ENCODE data around the gene ARHGEF17. TPM values are rescaled to one million over a fixed set of nuclear protein-coding genes. Genes with fewer than 3 reads are reported as not detected.

The ARHGEF17 gene
- total RNA-seq, 4 donors from 2014 or later, result 3.2 to 33.8 (median 17.4) TPM

DNA sequence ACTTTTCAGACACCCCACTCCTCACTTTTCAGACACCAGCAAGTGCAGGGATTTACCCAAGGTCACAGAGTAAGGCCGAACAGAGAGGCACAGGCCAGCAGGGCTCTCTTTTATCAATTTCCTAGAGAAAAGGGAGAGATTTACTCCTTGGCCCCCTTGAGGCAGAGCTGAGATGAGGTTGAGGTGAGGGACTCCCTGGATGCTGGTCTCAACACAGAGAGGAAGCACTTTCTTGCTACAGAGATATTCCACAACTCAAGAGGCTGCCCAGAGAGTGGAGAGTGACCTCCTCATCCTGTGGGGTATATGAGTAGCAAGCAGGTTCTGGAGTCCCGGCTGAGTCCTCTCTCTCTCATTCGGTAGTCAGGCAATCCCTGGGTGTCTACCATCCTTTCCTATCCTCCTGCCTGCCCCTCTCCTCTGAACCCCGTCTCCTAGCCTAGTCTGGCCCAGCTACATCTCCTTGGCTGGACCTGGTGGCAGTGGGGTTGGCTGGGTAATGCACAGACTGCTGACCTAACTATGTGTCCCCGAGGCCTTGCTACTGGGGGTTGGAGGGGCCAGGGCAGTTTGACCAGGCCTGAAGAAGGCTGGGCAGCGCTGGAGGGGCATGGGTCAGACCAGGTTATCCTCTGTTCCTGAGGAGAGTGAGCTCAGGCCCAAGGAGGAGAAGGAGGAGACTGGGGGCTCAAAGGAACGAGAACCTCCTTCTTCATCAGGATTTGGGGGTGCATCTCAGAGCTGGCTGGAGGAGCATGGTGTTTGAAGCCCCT is 1.8 kb upstream of the ARHGEF17 start:
- Histone ChIP-seq H3K27me3 (peaks cover 0 to 7% of the 10 kb centered on the region in 2 donors), H3K27ac (peak overlapping the region in 1 of 4 donors; percentile 94), H3K9me3 (no peaks in the 10 kb centered on the region), H3K4me3 (no peak overlapping the region), H3K4me1 (peaks cover 0 to 35% (median 9%) of the 10 kb centered on the region in 4 donors), H3K36me3 (no peaks in the 10 kb centered on the region)
- TF ChIP-seq CTCF (IDR thresholded peaks at IDR 0.05), result no peak
- DNase-seq, result no peak

DNA sequence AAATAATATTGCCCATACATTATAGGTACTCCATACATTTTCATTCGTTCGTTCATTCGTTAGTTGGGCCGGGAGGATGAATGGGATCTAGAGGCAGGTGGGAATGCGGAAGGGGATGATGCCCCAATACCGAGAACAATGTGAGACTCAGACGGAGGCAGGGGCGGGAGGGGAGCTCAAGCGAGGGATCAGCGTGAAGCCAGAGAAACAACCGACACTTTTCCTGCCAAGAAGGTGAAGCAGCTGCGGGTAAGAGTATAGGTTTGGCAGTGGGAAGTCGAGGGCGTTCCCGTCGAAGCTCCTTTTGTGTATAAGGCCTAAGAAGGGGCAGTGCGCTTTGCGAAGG is 1.1 kb upstream of the ARHGEF17 start:
- Histone ChIP-seq H3K4me3 (peak overlapping the region; percentile 47 to 69 (median 64)), H3K27me3 (peaks cover 0 to 7% of the 10 kb centered on the region in 2 donors), H3K27ac (peak overlapping the region in 3 of 4 donors; percentile 77 to 94 (median 88)), H3K9me3 (no peaks in the 10 kb centered on the region), H3K4me1 (peaks cover 0 to 39% (median 9%) of the 10 kb centered on the region in 4 donors), H3K36me3 (no peaks in the 10 kb centered on the region)
- no peak for DNase-seq
- TF ChIP-seq CTCF (IDR thresholded peaks at IDR 0.05) (no peak), POLR2A (IDR thresholded peaks at IDR 0.05) (no peak)

DNA sequence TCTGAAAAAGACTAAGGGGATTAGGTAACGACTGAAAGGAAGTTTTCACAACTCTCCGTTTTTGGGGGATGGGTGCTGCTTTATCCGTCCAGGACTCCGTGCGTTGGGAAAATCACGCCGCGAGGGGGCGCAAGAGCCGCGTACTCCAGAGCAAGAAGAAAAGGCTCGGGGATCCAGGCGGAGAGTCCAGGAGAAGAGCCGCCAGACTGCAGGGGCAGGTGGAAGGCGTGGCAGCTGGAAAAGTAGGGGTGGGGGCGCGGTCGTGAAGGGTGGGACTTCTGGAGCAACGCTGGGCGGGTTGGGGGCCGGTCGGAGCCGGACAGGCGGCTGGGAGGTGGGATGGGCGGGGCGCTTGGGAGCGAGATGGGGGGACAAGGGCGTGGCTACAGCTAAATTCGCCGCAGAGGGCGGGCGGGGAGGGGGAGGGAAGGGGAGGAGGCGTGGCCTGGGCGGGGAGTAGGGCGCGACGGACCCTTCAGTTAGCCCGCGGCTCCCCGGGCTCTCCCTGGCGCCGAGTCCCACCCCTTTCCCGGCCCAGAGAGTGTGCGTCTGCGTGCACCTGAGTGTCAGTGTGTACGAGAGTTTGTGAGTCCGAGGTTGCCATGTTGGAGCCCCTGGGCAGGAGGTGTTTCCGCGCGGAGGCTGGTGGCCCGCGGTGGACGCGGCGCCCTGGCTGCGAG is 613 bp upstream of the ARHGEF17 start:
- H3K27me3 ChIP-seq, result peaks cover 0 to 7% of the 10 kb centered on the region in 2 donors
- H3K27ac ChIP-seq, result peak overlapping the region; percentile 67 to 94 (median 82)
- peaks cover 0 to 39% (median 9%) of the 10 kb centered on the region in 4 donors for H3K4me1 ChIP-seq

GRCh38 chr11:73308961-73309919 is 1.2 kb downstream of the ARHGEF17 start:
- TF ChIP-seq CTCF (IDR thresholded peaks at IDR 0.05), result no peak
- peak in 1 of 2 donors; percentile 41 for TF ChIP-seq POLR2A (IDR thresholded peaks at IDR 0.05)
- Histone ChIP-seq H3K4me1 (peaks cover 0 to 54% (median 9%) of the 10 kb centered on the region in 4 donors), H3K27ac (peak overlapping the region; percentile 67 to 94 (median 82)), H3K36me3 (no peaks in the 10 kb centered on the region), H3K4me3 (peak overlapping the region; percentile 47 to 69 (median 64)), H3K27me3 (peaks cover 0 to 7% of the 10 kb centered on the region in 2 donors), H3K9me3 (no peaks in the 10 kb centered on the region)
- peak in 2 of 3 donors; percentile 73 to 83 for DNase-seq

More for the DNA sequence above, 613 bp upstream of the ARHGEF17 start:
- TF ChIP-seq POLR2A (IDR thresholded peaks at IDR 0.05), result no peak
- peak; percentile 83 to 92 (median 89) for TF ChIP-seq CTCF (IDR thresholded peaks at IDR 0.05)
- H3K36me3 ChIP-seq, result no peaks in the 10 kb centered on the region
- DNase-seq, result peak; percentile 94 to 98 (median 95)
- peak overlapping the region; percentile 47 to 69 (median 64) for H3K4me3 ChIP-seq
- no peaks in the 10 kb centered on the region for H3K9me3 ChIP-seq

GRCh38 chr11:73310076-73310475 is 2.0 kb downstream of the ARHGEF17 start:
- Histone ChIP-seq H3K4me1 (peaks cover 0 to 61% (median 9%) of the 10 kb centered on the region in 4 donors), H3K27me3 (peaks cover 0 to 7% of the 10 kb centered on the region in 2 donors), H3K4me3 (peak overlapping the region; percentile 10 to 69 (median 64)), H3K27ac (peak overlapping the region; percentile 67 to 94 (median 82)), H3K36me3 (no peaks in the 10 kb centered on the region), H3K9me3 (no peaks in the 10 kb centered on the region)
- TF ChIP-seq POLR2A (IDR thresholded peaks at IDR 0.05) (no peak), CTCF (IDR thresholded peaks at IDR 0.05) (no peak)
- no peak for DNase-seq

All from Peyer's patch (tissue), 4 donors.